Panc1 (cell line): ENCODE results near the gene CCR1.

ENCODE experiments used
- CTCF ChIP-seq: fragments of 450-650 bp; IDR thresholded peaks from 2 replicates; pipeline ENCODE4 v1.5.1; 2017; ENCODE audit warnings: mild to moderate bottlenecking
- POLR2AphosphoS5 ChIP-seq: IDR thresholded peaks from 2 replicates; pipeline ENCODE4 v1.6.1; 2012; ENCODE audit warnings: mild to moderate bottlenecking, low read depth, low read length, moderate library complexity
- REST ChIP-seq, 2 experiments: IDR thresholded peaks; 2 replicates each; pipeline ENCODE4 v1.6.1; 2011 to 2012; ENCODE audit warnings: low read depth in 2 of 2, control low read depth in 1 of 2, low read length in 1 of 2, mild to moderate bottlenecking in 1 of 2, moderate library complexity in 1 of 2; ENCODE audit not compliant: insufficient read depth in 1 of 2
- TCF7L2 ChIP-seq: IDR thresholded peaks from 2 replicates; pipeline ENCODE4 v1.6.1; 2011; ENCODE audit warnings: mild to moderate bottlenecking, low read depth, low read length, inconsistent platforms

GRCh38 chr3:46205286-46205960 is 2.7 kb downstream of the CCR1 start:
- no peak for TF ChIP-seq REST (IDR thresholded peaks at IDR 0.05; ENCODE audit: insufficient read depth in 1 of 2, low read depth in 2 of 2, low read length in 1 of 2)
- TF ChIP-seq CTCF, result no peak
- no peak for TF ChIP-seq TCF7L2
- TF ChIP-seq POLR2AphosphoS5, result no peak
